ENCODE results near the gene GSG1L.

Gene GSG1L

GRCh38 chr16:27806986-27807385 is 256.5 kb downstream of the GSG1L start:
- TF ChIP-seq MAX (IDR thresholded peaks at IDR 0.05) (no peak), CEBPB (IDR thresholded peaks at IDR 0.05) (no peak), NFIC (IDR thresholded peaks at IDR 0.05) (no peak)

DNA sequence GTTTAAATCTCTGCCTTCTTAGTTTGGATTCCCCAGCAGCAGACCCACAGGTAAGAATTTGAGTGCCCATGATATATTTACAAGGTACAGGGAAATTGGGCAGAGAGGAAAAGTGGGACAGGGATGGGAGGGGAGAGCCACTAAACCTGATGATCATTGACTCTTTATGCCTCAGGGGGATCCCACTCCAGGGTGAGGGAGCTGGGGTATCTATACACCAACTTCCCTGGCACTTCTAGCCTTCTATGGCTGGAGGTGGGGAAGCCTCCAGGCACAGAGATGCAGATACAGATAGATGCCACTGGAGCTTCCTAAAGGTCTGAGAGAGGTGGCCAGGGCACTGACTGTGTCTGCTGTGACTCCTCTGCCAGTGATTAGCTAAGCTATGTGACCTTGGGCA is 257.1 kb downstream of the GSG1L start:
- TF ChIP-seq CEBPB (IDR thresholded peaks at IDR 0.05) (no peak), EGR1 (IDR thresholded peaks at IDR 0.05) (no peak), MAX (IDR thresholded peaks at IDR 0.05) (no peak), ZBTB7A (IDR thresholded peaks at IDR 0.05; ENCODE audit: low read depth) (no peak), TAF1 (IDR thresholded peaks at IDR 0.05; ENCODE audit: low read depth) (no peak), NFIC (IDR thresholded peaks at IDR 0.05) (no peak), REST (IDR thresholded peaks at IDR 0.05; ENCODE audit: low read depth) (no peak), CREB1 (IDR thresholded peaks at IDR 0.05; ENCODE audit: low read depth) (no peak), TEAD4 (IDR thresholded peaks at IDR 0.05) (no peak), EP300 (IDR thresholded peaks at IDR 0.05; ENCODE audit: borderline replicate concordance) (no peak), FOXM1 (IDR thresholded peaks at IDR 0.05; ENCODE audit: borderline replicate concordance, low read depth) (no peak), YY1 (IDR thresholded peaks at IDR 0.05; ENCODE audit: low read depth) (no peak), RAD21 (IDR thresholded peaks at IDR 0.05; ENCODE audit: low read depth) (no peak), TCF12 (IDR thresholded peaks at IDR 0.05; ENCODE audit: low read depth) (no peak)
- TF ChIP-seq, protein P1, sequence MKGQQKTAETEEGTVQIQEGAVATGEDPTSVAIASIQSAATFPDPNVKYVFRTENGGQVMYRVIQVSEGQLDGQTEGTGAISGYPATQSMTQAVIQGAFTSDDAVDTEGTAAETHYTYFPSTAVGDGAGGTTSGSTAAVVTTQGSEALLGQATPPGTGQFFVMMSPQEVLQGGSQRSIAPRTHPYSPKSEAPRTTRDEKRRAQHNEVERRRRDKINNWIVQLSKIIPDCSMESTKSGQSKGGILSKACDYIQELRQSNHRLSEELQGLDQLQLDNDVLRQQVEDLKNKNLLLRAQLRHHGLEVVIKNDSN (IDR thresholded peaks at IDR 0.05): no peak

DNA sequence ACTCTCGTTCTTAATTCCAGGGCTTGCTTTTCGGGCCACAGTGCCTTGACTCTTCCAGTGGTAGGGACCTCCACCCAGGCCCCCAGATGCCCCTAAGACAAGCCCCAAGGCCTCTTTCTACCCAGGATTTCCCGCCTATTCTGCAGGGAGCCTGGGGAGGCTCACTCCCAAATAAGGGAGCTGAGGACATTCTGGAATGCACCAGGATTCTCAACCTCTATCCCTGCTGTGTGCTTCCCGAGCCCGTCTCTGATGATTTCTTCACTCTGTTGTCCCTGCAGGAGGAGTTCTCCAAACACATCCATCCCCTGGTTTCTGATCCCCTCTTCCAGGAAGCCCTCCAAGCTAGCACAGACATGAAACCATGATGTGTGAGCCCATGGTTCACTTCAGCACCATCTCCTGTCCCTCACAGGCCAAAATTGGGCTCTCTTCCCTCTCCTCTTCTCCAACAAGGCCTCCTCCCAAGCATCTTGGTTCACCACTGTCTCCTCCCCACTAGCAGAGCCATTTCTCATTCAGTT is 257.6 kb downstream of the GSG1L start:
- TF ChIP-seq CREB1 (IDR thresholded peaks at IDR 0.05; ENCODE audit: low read depth): no peak
- TF ChIP-seq FOXM1 (IDR thresholded peaks at IDR 0.05; ENCODE audit: borderline replicate concordance, low read depth): no peak
- no peak for TF ChIP-seq MAX (IDR thresholded peaks at IDR 0.05)
- no peak for TF ChIP-seq TCF12 (IDR thresholded peaks at IDR 0.05; ENCODE audit: low read depth)
- TF ChIP-seq YY1 (IDR thresholded peaks at IDR 0.05; ENCODE audit: low read depth): no peak
- no peak for TF ChIP-seq CEBPB (IDR thresholded peaks at IDR 0.05)
- TF ChIP-seq TEAD4 (IDR thresholded peaks at IDR 0.05): no peak
- TF ChIP-seq NFIC (IDR thresholded peaks at IDR 0.05): no peak
- TF ChIP-seq TAF1 (IDR thresholded peaks at IDR 0.05; ENCODE audit: low read depth): no peak
- no peak for TF ChIP-seq EGR1 (IDR thresholded peaks at IDR 0.05)
- TF ChIP-seq EP300 (IDR thresholded peaks at IDR 0.05; ENCODE audit: borderline replicate concordance): no peak
- TF ChIP-seq RAD21 (IDR thresholded peaks at IDR 0.05; ENCODE audit: low read depth): no peak
- no peak for TF ChIP-seq REST (IDR thresholded peaks at IDR 0.05; ENCODE audit: low read depth)

- no peak for TF ChIP-seq EGR1 (IDR thresholded peaks at IDR 0.05)
- TF ChIP-seq TEAD4 (IDR thresholded peaks at IDR 0.05): no peak
- no peak for TF ChIP-seq REST (IDR thresholded peaks at IDR 0.05; ENCODE audit: low read depth)
- TF ChIP-seq TCF12 (IDR thresholded peaks at IDR 0.05; ENCODE audit: low read depth): no peak
- TF ChIP-seq YY1 (IDR thresholded peaks at IDR 0.05; ENCODE audit: low read depth): no peak
- TF ChIP-seq, protein P1 (IDR thresholded peaks at IDR 0.05): no peak
- TF ChIP-seq RAD21 (IDR thresholded peaks at IDR 0.05; ENCODE audit: low read depth): no peak
- TF ChIP-seq NFIC (IDR thresholded peaks at IDR 0.05): no peak
- TF ChIP-seq CEBPB (IDR thresholded peaks at IDR 0.05): no peak
- no peak for TF ChIP-seq ZBTB7A (IDR thresholded peaks at IDR 0.05; ENCODE audit: low read depth)
- no peak for TF ChIP-seq TAF1 (IDR thresholded peaks at IDR 0.05; ENCODE audit: low read depth)
Measured at GRCh38 chr16:27803775-27804549, 259.6 kb downstream of the GSG1L start.
